HEK293 (cell line): ENCODE data around the gene C1orf21.

Experiments used
- CTCF ChIA-PET: fragments of 350-600 bp; formaldehyde crosslinking; extraction: SDS; loops from one replicate; lab custom pipeline; 2021; ENCODE audit warnings: antibody characterized with exemption; lab: Yijun Ruan, JAX
- POLR2A ChIA-PET: fragments of 300-600 bp; formaldehyde crosslinking; extraction: SDS; loops from one replicate; lab custom pipeline; 2020; ENCODE audit warnings: antibody characterized with exemption, inconsistent platforms; lab: Yijun Ruan, JAX
- H3K27ac ChIP-seq: fragments of 200-500 bp; sonication (Bioruptor generic); 2 replicates; pipeline ENCODE4 v1.5.1; 2014; ENCODE audit warnings: low read depth, low read length, control low read depth, inconsistent platforms; ENCODE audit errors: extremely low read depth
- H3K36me3 ChIP-seq, 2 experiments: fragments of 200-500 bp in 1 of 2; sonication (Bioruptor generic) in 1 of 2; 1 replicate in 1 of 2; 2 replicates in 1 of 2; pipeline ENCODE4 v1.5.1; 2014 to 2017; ENCODE audit warnings: inconsistent platforms in 2 of 2, low read length in 2 of 2; ENCODE audit not compliant: control insufficient read depth in 2 of 2, insufficient read depth in 1 of 2
- H3K4me1 ChIP-seq: fragments of 200-500 bp; sonication (Bioruptor generic); 2 replicates; pipeline ENCODE4 v1.5.1; 2014; ENCODE audit warnings: mild to moderate bottlenecking, low read length, inconsistent platforms; ENCODE audit not compliant: control insufficient read depth, insufficient read depth
- H3K4me3 ChIP-seq: 2 replicates; pipeline ENCODE4 v1.5.1; 2011; ENCODE audit warnings: low read depth, mild to moderate bottlenecking, control low read depth, low read length, moderate library complexity
- H3K9me3 ChIP-seq: fragments of 200-500 bp; sonication (Bioruptor generic); 2 replicates; pipeline ENCODE4 v1.5.1; 2014; ENCODE audit warnings: low read depth, low read length, inconsistent platforms; ENCODE audit not compliant: control insufficient read depth, insufficient read depth
- BCL6B ChIP-seq: fragments of 450-650 bp; formaldehyde crosslinking; IDR thresholded peaks from 2 replicates; pipeline ENCODE4 v1.5.1; 2017; ENCODE audit warnings: missing biosample characterization, missing genetic modification characterization
- KLF9 ChIP-seq: fragments of 450-650 bp; formaldehyde crosslinking; IDR thresholded peaks from 2 replicates; pipeline ENCODE4 v1.5.1; 2016; ENCODE audit warnings: missing biosample characterization, missing genetic modification characterization, low read depth
- PRDM1 ChIP-seq: fragments of 450-650 bp; formaldehyde crosslinking; IDR thresholded peaks from 2 replicates; pipeline ENCODE4; 2016; ENCODE audit warnings: missing biosample characterization, missing genetic modification characterization
- PRDM10 ChIP-seq: fragments of 450-650 bp; formaldehyde crosslinking; IDR thresholded peaks from 2 replicates; pipeline ENCODE4 v1.5.1; 2016; ENCODE audit warnings: missing biosample characterization, missing genetic modification characterization
- SCRT2 ChIP-seq: fragments of 450-650 bp; formaldehyde crosslinking; IDR thresholded peaks from 2 replicates; pipeline ENCODE4 v1.5.1; 2016; ENCODE audit warnings: missing biosample characterization, missing genetic modification characterization
- WT1 ChIP-seq: fragments of 450-650 bp; formaldehyde crosslinking; IDR thresholded peaks from 2 replicates; pipeline ENCODE4 v1.5.1; 2016; ENCODE audit warnings: missing biosample characterization, missing genetic modification characterization
- ZBTB48 ChIP-seq: fragments of 450-650 bp; formaldehyde crosslinking; IDR thresholded peaks from 2 replicates; pipeline ENCODE4 v1.5.1; 2016; ENCODE audit warnings: missing biosample characterization, missing genetic modification characterization
- ZFP37 ChIP-seq: fragments of 450-650 bp; formaldehyde crosslinking; IDR thresholded peaks from 2 replicates; pipeline ENCODE4 v1.5.1; 2016; ENCODE audit warnings: missing biosample characterization, missing genetic modification characterization
- ZNF146 ChIP-seq: fragments of 450-650 bp; formaldehyde crosslinking; IDR thresholded peaks from 2 replicates; pipeline ENCODE4 v1.5.1; 2016; ENCODE audit warnings: missing biosample characterization, missing genetic modification characterization
- ZNF16 ChIP-seq: fragments of 450-650 bp; formaldehyde crosslinking; IDR thresholded peaks from 2 replicates; pipeline ENCODE4 v1.5.1; 2016; ENCODE audit warnings: low read depth, missing biosample characterization, missing genetic modification characterization
- ZNF248 ChIP-seq: fragments of 450-650 bp; formaldehyde crosslinking; IDR thresholded peaks from 2 replicates; pipeline ENCODE4 v1.5.1; 2017; ENCODE audit warnings: missing biosample characterization, missing genetic modification characterization
- ZNF366 ChIP-seq: fragments of 450-650 bp; formaldehyde crosslinking; conservative IDR thresholded peaks from 2 replicates; pipeline ENCODE4 v1.5.1; 2016; ENCODE audit warnings: missing biosample characterization, missing genetic modification characterization
- ZNF37A ChIP-seq: fragments of 450-650 bp; IDR thresholded peaks from 2 replicates; pipeline ENCODE4 v1.5.1; 2018; ENCODE audit warnings: missing biosample characterization, missing genetic modification characterization
- ZNF521 ChIP-seq: fragments of 450-650 bp; formaldehyde crosslinking; IDR thresholded peaks from 2 replicates; pipeline ENCODE4 v1.5.1; 2017; ENCODE audit warnings: missing biosample characterization, mild to moderate bottlenecking, missing genetic modification characterization
- ZNF660 ChIP-seq: fragments of 450-650 bp; IDR thresholded peaks from 2 replicates; pipeline ENCODE4 v1.5.1; 2018; ENCODE audit warnings: missing biosample characterization, mild to moderate bottlenecking, missing genetic modification characterization

Gene C1orf21

DNA sequence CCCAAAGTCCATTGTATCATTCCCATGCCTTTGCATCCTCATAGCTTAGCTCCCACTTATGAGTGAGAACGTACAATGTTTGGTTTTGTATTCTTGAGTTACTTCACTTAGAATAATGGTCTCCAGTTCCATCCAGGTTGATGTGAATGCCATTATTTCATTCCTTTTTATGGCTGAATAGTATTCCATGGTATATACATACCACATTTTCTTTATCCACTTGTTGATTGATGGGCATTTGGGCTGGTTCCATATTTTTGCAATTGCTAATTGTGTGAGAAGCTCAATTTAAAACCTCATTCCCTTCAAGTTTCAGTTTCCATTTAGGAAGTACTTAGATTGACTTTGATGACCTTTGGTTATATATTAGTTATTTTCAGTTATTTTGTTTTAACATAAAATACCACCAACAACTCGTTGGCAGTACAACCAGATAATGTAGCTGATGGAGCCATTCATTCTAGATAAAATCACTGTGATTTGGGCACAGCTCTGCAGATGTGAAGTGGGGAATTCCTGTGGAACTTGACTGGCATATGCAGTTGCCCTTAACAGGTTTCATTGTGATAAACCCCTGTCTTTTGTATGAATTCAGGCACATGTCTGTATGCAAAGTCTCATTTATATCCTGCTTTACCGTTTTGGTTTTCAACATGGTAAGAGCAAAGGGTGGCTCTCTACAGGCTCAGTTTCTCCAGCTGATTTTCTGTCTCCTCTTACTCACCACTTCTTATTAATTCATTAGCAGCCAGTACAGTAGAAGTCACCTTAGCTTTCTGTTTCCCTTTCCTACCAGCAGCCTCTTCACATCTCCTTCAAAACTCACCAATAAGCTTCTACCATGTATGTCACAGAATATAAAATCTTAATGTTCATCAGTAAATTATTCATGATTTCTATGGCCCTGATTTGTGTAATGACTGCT lies 170.9 kb downstream of the C1orf21 start:
- no peaks in the 10 kb centered on the region for H3K9me3 ChIP-seq
- TF ChIP-seq SCRT2 (tag by site-specific recombination) = peak; percentile 63
- 0 out of 2 replicates have a peak, but pooled peaks have one; percentile 17 for TF ChIP-seq ZNF146
- no peak for TF ChIP-seq PRDM10 (tag by site-specific recombination)
- ChIA-PET CTCF (interaction anchor here (0.6 to 1.3 kb wide), 4 partner anchors 106 to 484 kb away, joined by 3 to 4 read pairs (median 3); no protein-coding TSS in a partner anchor), POLR2A (no interaction called here)
- H3K4me1 ChIP-seq = no peaks in the 10 kb centered on the region; the same call in none of the 2 replicates
- H3K36me3 ChIP-seq = no peaks in the 10 kb centered on the region
- no peak overlapping the region for H3K4me3 ChIP-seq
- no peak overlapping the region for H3K27ac ChIP-seq

- Histone ChIP-seq H3K9me3 (no peaks in the 10 kb centered on the region), H3K4me3 (no peak overlapping the region)
- TF ChIP-seq ZNF521 (tag by site-specific recombination) = no peak
- TF ChIP-seq, all 188 proteins: peak for 0
- POLR2A ChIA-PET = interaction anchor here (1.4 kb wide), 1 partner anchor 172 kb away, joined by 3 read pairs; the partner anchor contains the start of gene C1orf21
- CTCF ChIA-PET = interaction anchor here (0.8 kb wide), 1 partner anchor 67 kb away, joined by 3 read pairs; no protein-coding TSS in a partner anchor
- Histone ChIP-seq H3K27ac (no peak overlapping the region), H3K36me3 (no peaks in the 10 kb centered on the region), H3K4me1 (no peaks in the 10 kb centered on the region; the same call in none of the 2 replicates)
These were observed 171.9 kb downstream of the C1orf21 start for GRCh38 chr1:184558691-184559090.

GRCh38 chr1:184559117-184559713 lies 172.4 kb downstream of the C1orf21 start:
- Histone ChIP-seq H3K36me3 (no peaks in the 10 kb centered on the region), H3K4me3 (no peak overlapping the region), H3K9me3 (no peaks in the 10 kb centered on the region), H3K4me1 (no peaks in the 10 kb centered on the region; the same call in 1 of the 2 replicates), H3K27ac (no peak overlapping the region)
- ChIA-PET POLR2A (interaction anchor here (1.4 kb wide), 1 partner anchor 172 kb away, joined by 3 read pairs; the partner anchor contains the start of gene C1orf21), CTCF (interaction anchor here (0.8 kb wide), 1 partner anchor 66 kb away, joined by 3 read pairs; no protein-coding TSS in a partner anchor)
- TF ChIP-seq KLF9 (no peak), ZNF16 (tag by site-specific recombination) (no peak), ZNF37A (no peak), WT1 (tag by site-specific recombination) (no peak), ZNF660 (tag by site-specific recombination) (no peak), ZNF248 (tag by site-specific recombination) (no peak), ZNF366 (tag by site-specific recombination) (peak; percentile 92), ZBTB48 (no peak), BCL6B (tag by site-specific recombination) (no peak), PRDM1 (tag by site-specific recombination) (peak; percentile 49), ZFP37 (no peak)
